Mesenchymal stem cell (in vitro differentiated cells and primary cell): ENCODE measurements around the gene CASP2.

Experiments used
- DNase-seq: peaks from one replicate; pipeline ENCODE4 v3.0.0-alpha.2; 2013
- H2AFZ ChIP-seq: one replicate; pipeline ENCODE4 v1.6.1; 2013; ENCODE audit warnings: low read depth, mild to moderate bottlenecking, control low read depth, inconsistent platforms, low read length, moderate library complexity
- H2AK5ac ChIP-seq: 2 replicates; pipeline ENCODE4 v1.6.1; 2013; ENCODE audit warnings: low read length, moderate library complexity, mild to moderate bottlenecking, inconsistent platforms; ENCODE audit not compliant: severe bottlenecking
- H2BK120ac ChIP-seq: one replicate; pipeline ENCODE4 v1.6.1; 2013; ENCODE audit warnings: low read depth, mild to moderate bottlenecking, inconsistent platforms, low read length, moderate library complexity
- H2BK12ac ChIP-seq, 2 experiments: one replicate each; pipeline ENCODE4 v1.6.1; 2013; ENCODE audit warnings: inconsistent platforms in 2 of 2, low read length in 2 of 2, mild to moderate bottlenecking in 2 of 2, moderate library complexity in 2 of 2, control low read depth in 1 of 2
- H2BK15ac ChIP-seq: one replicate; pipeline ENCODE4 v1.6.1; 2013; ENCODE audit warnings: mild to moderate bottlenecking, low read depth, inconsistent platforms; ENCODE audit not compliant: poor library complexity, severe bottlenecking
- H2BK5ac ChIP-seq: 2 replicates; pipeline ENCODE4 v1.6.1; 2013; ENCODE audit warnings: low read depth, mild to moderate bottlenecking, low read length, control low read depth, inconsistent platforms; ENCODE audit not compliant: poor library complexity, severe bottlenecking
- H3K14ac ChIP-seq, 2 experiments: one replicate each; pipeline ENCODE4 v1.6.1; 2013; ENCODE audit warnings: inconsistent platforms in 2 of 2, low read length in 2 of 2, control low read depth in 1 of 2, mild to moderate bottlenecking in 1 of 2, moderate library complexity in 1 of 2
- H3K18ac ChIP-seq, 2 experiments: one replicate each; pipeline ENCODE4 v1.6.1; 2013; ENCODE audit warnings: inconsistent platforms in 2 of 2, low read length in 2 of 2, control low read depth in 1 of 2, low read depth in 1 of 2, mild to moderate bottlenecking in 1 of 2
- H3K23ac ChIP-seq, 2 experiments: one replicate each; pipeline ENCODE4 v1.6.1; 2013; ENCODE audit warnings: inconsistent platforms in 2 of 2, low read length in 2 of 2, mild to moderate bottlenecking in 2 of 2, moderate library complexity in 2 of 2, control low read depth in 1 of 2
- H3K27ac ChIP-seq: 2 replicates; pipeline ENCODE4 v1.5.1; 2013; ENCODE audit warnings: mild to moderate bottlenecking, moderate library complexity, low read length, control low read depth, inconsistent platforms; ENCODE audit not compliant: poor library complexity, severe bottlenecking
- H3K27me3 ChIP-seq, 2 experiments: 2 replicates each; pipeline versions ENCODE4 v1.6.1 to v1.7.0; 2013; ENCODE audit warnings: low read length in 2 of 2, mild to moderate bottlenecking in 2 of 2, moderate library complexity in 2 of 2, control low read depth in 1 of 2, inconsistent platforms in 1 of 2; ENCODE audit not compliant: control insufficient read depth in 1 of 2, insufficient read depth in 1 of 2
- H3K36me3 ChIP-seq, 2 experiments: 2 replicates each; pipeline versions ENCODE4 v1.6.1 to v1.7.0; 2013; ENCODE audit warnings: low read length in 2 of 2, control low read depth in 1 of 2, inconsistent platforms in 1 of 2, low read depth in 1 of 2, mild to moderate bottlenecking in 1 of 2; ENCODE audit not compliant: insufficient read depth in 2 of 2, control insufficient read depth in 1 of 2
- H3K4ac ChIP-seq, 2 experiments: one replicate each; pipeline ENCODE4 v1.6.1; 2013; ENCODE audit warnings: inconsistent platforms in 2 of 2, low read length in 2 of 2, mild to moderate bottlenecking in 2 of 2, moderate library complexity in 2 of 2, control low read depth in 1 of 2, low read depth in 1 of 2
- H3K4me1 ChIP-seq: 2 replicates; pipeline ENCODE4 v1.6.1; 2013; ENCODE audit warnings: low read depth, low read length, control low read depth; ENCODE audit not compliant: control insufficient read depth, insufficient read depth
- H3K4me2 ChIP-seq: 2 replicates; pipeline ENCODE4 v1.6.1; 2013; ENCODE audit warnings: low read length, mild to moderate bottlenecking, inconsistent platforms; ENCODE audit not compliant: poor library complexity, severe bottlenecking
- H3K4me3 ChIP-seq, 2 experiments: 2 replicates each; pipeline versions ENCODE4 v1.5.1 to v1.7.0; 2013; ENCODE audit warnings: low read length in 2 of 2, mild to moderate bottlenecking in 2 of 2, control low read depth in 1 of 2, low read depth in 1 of 2; ENCODE audit not compliant: insufficient read depth in 1 of 2
- H3K79me1 ChIP-seq: replicated peaks from 2 replicates; pipeline ENCODE4 v1.6.1; 2013; ENCODE audit warnings: mild to moderate bottlenecking, control low read depth, low read length, inconsistent platforms; ENCODE audit not compliant: poor library complexity, severe bottlenecking
- H3K9ac ChIP-seq: 2 replicates; pipeline ENCODE4 v1.7.0; 2013; ENCODE audit warnings: mild to moderate bottlenecking, low read length, moderate library complexity
- H3K9me3 ChIP-seq: 2 replicates; pipeline ENCODE4 v1.7.0; 2013; ENCODE audit warnings: mild to moderate bottlenecking, low read length; ENCODE audit not compliant: control insufficient read depth
- H4K8ac ChIP-seq: one replicate; pipeline ENCODE4 v1.6.1; 2013; ENCODE audit warnings: inconsistent platforms, mild to moderate bottlenecking, low read length, moderate library complexity
- H4K91ac ChIP-seq: one replicate; pipeline ENCODE4 v1.6.1; 2013; ENCODE audit warnings: mild to moderate bottlenecking, low read length, inconsistent platforms
- WGBS: methylation state at CpG from one replicate; pipeline ENCODE4 v1.1.7; 2013; ENCODE audit warnings: mixed read lengths; 5-methylcytosine and 5-hydroxymethylcytosine counted together

CASP2 gene

GRCh38 chr7:143343596-143343995 is 55.4 kb downstream of the CASP2 start:
- no peak for DNase-seq
- H3K9me3 ChIP-seq = no peaks in the 10 kb centered on the region

GRCh38 chr7:143345428-143345900 is 57.3 kb downstream of the CASP2 start:
- Histone ChIP-seq H2BK120ac (no peak overlapping the region), H3K79me1 (no peaks in the 10 kb centered on the region), H3K23ac (no peak overlapping the region), H4K8ac (peak overlapping the region; percentile 27), H3K27me3 (peaks cover 43 to 45% of the 10 kb centered on the region in 2 experiments), H3K36me3 (no peaks in the 10 kb centered on the region), H3K27ac (no peak overlapping the region), H3K4ac (no peak overlapping the region), H3K4me1 (peaks cover 5% of the 10 kb centered on the region), H2BK15ac (no peak overlapping the region), H2BK5ac (no peak overlapping the region), H4K91ac (no peak overlapping the region), H3K18ac (no peak overlapping the region), H2AK5ac (no peak overlapping the region), H2AFZ (peak overlapping the region; percentile 76), H2BK12ac (peak overlapping the region in 1 of 2 experiments; percentile 11), H3K9ac (no peak overlapping the region), H3K14ac (no peak overlapping the region), H3K9me3 (no peaks in the 10 kb centered on the region), H3K4me2 (peak overlapping the region; percentile 12), H3K4me3 (peak overlapping the region in 1 of 2 experiments; percentile 61)
- DNase-seq = peak; percentile 48
- WGBS = 3% methylated on average over 35 of the region's 35 CpGs

More at GRCh38 chr7:143343596-143343995, 55.4 kb downstream of the CASP2 start:
- peaks cover 5% of the 10 kb centered on the region for H3K4me1 ChIP-seq
- H3K4ac ChIP-seq = no peak overlapping the region
- peaks cover 32 to 40% of the 10 kb centered on the region in 2 experiments for H3K27me3 ChIP-seq
- H3K9ac ChIP-seq = no peak overlapping the region
- no peak overlapping the region for H3K23ac ChIP-seq
- H2AK5ac ChIP-seq = no peak overlapping the region
- WGBS = 70% methylated on average over 3 of the region's 3 CpGs
- no peak overlapping the region for H2BK120ac ChIP-seq
- H3K36me3 ChIP-seq = no peaks in the 10 kb centered on the region
- no peak overlapping the region for H3K4me3 ChIP-seq
- H3K14ac ChIP-seq = no peak overlapping the region
- H2AFZ ChIP-seq = no peak overlapping the region
- no peak overlapping the region for H3K18ac ChIP-seq
- no peak overlapping the region for H4K8ac ChIP-seq
- no peak overlapping the region for H2BK12ac ChIP-seq
- H2BK15ac ChIP-seq = no peak overlapping the region
- no peak overlapping the region for H4K91ac ChIP-seq
- H2BK5ac ChIP-seq = no peak overlapping the region
- no peak overlapping the region for H3K4me2 ChIP-seq
- H3K79me1 ChIP-seq = no peaks in the 10 kb centered on the region
- H3K27ac ChIP-seq = no peak overlapping the region

- H4K8ac ChIP-seq = no peak overlapping the region
- no peak overlapping the region for H2BK15ac ChIP-seq
- no peak overlapping the region for H3K9ac ChIP-seq
- H3K27me3 ChIP-seq = peaks cover 43 to 45% of the 10 kb centered on the region in 2 experiments
- H3K27ac ChIP-seq = no peak overlapping the region
- 91% methylated on average over 4 of the region's 4 CpGs for WGBS
- no peak overlapping the region for H3K4me2 ChIP-seq
- H3K4ac ChIP-seq = no peak overlapping the region
- no peak overlapping the region for H3K23ac ChIP-seq
- peaks cover 5% of the 10 kb centered on the region for H3K4me1 ChIP-seq
- H3K9me3 ChIP-seq = no peaks in the 10 kb centered on the region
- no peak for DNase-seq
- no peak overlapping the region for H3K14ac ChIP-seq
- no peak overlapping the region for H2BK120ac ChIP-seq
- H3K79me1 ChIP-seq = no peaks in the 10 kb centered on the region
- H4K91ac ChIP-seq = no peak overlapping the region
- H2AFZ ChIP-seq = no peak overlapping the region
- H3K4me3 ChIP-seq = no peak overlapping the region
- no peaks in the 10 kb centered on the region for H3K36me3 ChIP-seq
- no peak overlapping the region for H2BK5ac ChIP-seq
- no peak overlapping the region for H3K18ac ChIP-seq
- no peak overlapping the region for H2BK12ac ChIP-seq
- H2AK5ac ChIP-seq = no peak overlapping the region
Observed at GRCh38 chr7:143346018-143346417, 57.9 kb downstream of the CASP2 start.

DNA sequence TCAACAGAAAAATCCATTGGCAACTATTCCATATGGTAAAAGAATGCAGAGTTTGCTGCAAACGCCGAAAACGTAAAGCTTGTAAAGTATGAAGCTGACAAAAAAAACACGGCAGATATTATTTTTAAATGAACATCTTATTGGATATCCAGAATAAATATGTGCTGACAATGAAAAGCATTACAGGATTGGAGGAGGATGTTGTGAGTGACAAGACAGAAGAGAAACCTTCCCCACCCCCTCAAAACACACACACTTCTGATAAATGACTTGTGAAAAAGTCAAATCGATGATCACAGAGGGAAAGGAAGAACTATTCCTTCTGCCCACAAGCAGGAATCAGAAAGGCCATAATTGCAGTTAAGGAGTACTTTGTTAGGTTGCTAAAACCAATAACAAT is 59.8 kb downstream of the CASP2 start:
- Histone ChIP-seq H3K4me3 (no peak overlapping the region), H4K91ac (no peak overlapping the region), H2BK12ac (no peak overlapping the region), H3K18ac (no peak overlapping the region), H4K8ac (no peak overlapping the region), H3K27ac (no peak overlapping the region), H3K36me3 (no peaks in the 10 kb centered on the region), H2BK120ac (no peak overlapping the region), H3K14ac (no peak overlapping the region), H2AFZ (no peak overlapping the region), H3K9me3 (no peaks in the 10 kb centered on the region), H3K23ac (no peak overlapping the region), H2AK5ac (no peak overlapping the region), H3K79me1 (no peaks in the 10 kb centered on the region), H3K4ac (no peak overlapping the region), H3K4me1 (peaks cover 7% of the 10 kb centered on the region), H3K9ac (no peak overlapping the region), H2BK15ac (no peak overlapping the region), H3K4me2 (no peak overlapping the region), H2BK5ac (no peak overlapping the region), H3K27me3 (peaks cover 43 to 46% of the 10 kb centered on the region in 2 experiments)
- no peak for DNase-seq
- WGBS = 89% methylated on average over 4 of the region's 5 CpGs
